HUES64 (cell line): ENCODE data around the gene HYDIN.
"Not testable (repeated sequence)": the region's sequence is repeated elsewhere in the genome, so short reads cannot be mapped to it uniquely, and the experiment has no call there.

ENCODE experiments used
- H3K27ac ChIP-seq: 2 replicates; pipeline ENCODE4 v1.7.0; 2013; ENCODE audit warnings: low read depth, low read length, inconsistent platforms
- H3K27me3 ChIP-seq: 2 replicates; pipeline ENCODE4 v1.6.1; 2013; ENCODE audit warnings: mild to moderate bottlenecking, low read length; ENCODE audit not compliant: insufficient read depth
- H3K36me3 ChIP-seq: 2 replicates; pipeline ENCODE4 v1.6.1; 2013; ENCODE audit warnings: mild to moderate bottlenecking, low read length; ENCODE audit not compliant: insufficient read depth
- H3K4me1 ChIP-seq: 2 replicates; pipeline ENCODE4 v1.6.1; 2013; ENCODE audit warnings: mild to moderate bottlenecking, low read length, moderate library complexity; ENCODE audit not compliant: insufficient read depth
- H3K4me3 ChIP-seq: 2 replicates; pipeline ENCODE4 v1.5.1; 2013; ENCODE audit warnings: mild to moderate bottlenecking, low read length, moderate library complexity
- H3K9ac ChIP-seq: 2 replicates; pipeline ENCODE4 v1.6.1; 2013; ENCODE audit warnings: mild to moderate bottlenecking, low read depth, low read length
- H3K9me3 ChIP-seq: 2 replicates; pipeline ENCODE4 v1.6.1; 2013; ENCODE audit warnings: low read depth, low read length; ENCODE audit not compliant: insufficient read depth
- WGBS: fragments of 150-250, 120-280 bp; methylation state at CpG from one replicate; pipeline ENCODE4 v1.1.7; 2013; ENCODE audit warnings: missing lambda C conversion rate; 5-methylcytosine and 5-hydroxymethylcytosine counted together

HYDIN gene

DNA sequence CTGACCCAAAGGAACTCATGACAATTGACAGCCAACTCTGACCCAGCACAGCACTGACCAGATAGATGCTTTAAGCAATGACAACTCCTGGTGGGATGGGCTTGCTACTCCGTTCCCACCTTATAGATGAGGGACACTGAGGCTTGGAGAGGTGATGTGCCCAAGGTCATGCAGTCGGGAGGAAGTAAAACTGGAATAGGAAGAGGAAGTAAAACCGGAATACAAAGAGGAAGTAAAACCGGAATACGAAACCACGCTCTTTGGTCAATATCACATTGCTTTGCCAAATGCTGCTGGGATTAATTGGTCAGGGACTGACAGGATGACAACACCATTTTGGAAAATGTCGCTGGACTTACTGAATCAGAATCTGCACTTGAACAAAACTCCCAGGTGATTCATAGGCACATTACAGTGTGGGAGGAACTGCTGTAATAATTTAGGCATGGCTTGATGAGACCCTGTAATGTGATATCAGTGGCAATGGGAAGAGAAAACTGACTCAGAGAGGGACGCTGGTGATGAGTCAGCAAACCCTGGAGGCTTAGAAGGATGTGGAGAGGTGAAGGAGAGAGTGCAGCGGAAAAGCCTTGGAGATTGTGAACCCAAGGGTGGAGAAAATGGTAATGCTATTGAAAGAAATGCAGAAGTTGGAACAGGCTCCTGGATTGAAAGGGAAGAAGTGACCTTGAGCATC lies 243.4 kb downstream of the HYDIN start:
- not testable (repeated sequence) for H3K4me1 ChIP-seq, H3K27me3 ChIP-seq, H3K9me3 ChIP-seq, H3K4me3 ChIP-seq, H3K9ac ChIP-seq, H3K36me3 ChIP-seq, H3K27ac ChIP-seq
- 80% methylated on average over 5 of the region's 9 CpGs for WGBS

GRCh38 chr16:70984675-70985074 lies 245.8 kb downstream of the HYDIN start:
- H3K27ac ChIP-seq, H3K9me3 ChIP-seq, H3K4me3 ChIP-seq, H3K36me3 ChIP-seq, H3K4me1 ChIP-seq, H3K9ac ChIP-seq, H3K27me3 ChIP-seq: not testable (repeated sequence)
- WGBS = 36% methylated on average over 3 of the region's 6 CpGs

DNA sequence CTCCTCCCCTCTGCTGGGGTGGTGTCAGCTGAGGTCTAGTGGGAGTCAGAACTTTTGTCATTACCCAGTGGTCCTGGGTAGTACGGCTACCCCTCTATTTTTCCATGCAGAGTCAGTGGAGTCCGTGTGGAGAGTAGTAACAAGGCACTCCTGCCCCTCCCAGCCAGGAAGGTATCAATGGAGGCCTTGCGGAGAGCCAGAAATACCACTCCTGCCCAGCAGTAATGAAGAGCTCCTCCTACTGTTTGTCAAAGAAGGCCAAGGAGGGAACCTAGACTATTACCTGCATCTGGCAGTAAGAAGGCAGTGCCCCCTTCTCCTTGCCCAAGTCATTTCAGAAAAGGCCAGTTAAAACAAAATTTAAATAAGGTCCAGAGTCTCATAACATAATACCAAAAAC lies 262.2 kb downstream of the HYDIN start:
- not testable (repeated sequence) for H3K27ac ChIP-seq, H3K4me3 ChIP-seq, H3K4me1 ChIP-seq, H3K9me3 ChIP-seq, H3K9ac ChIP-seq, H3K27me3 ChIP-seq, H3K36me3 ChIP-seq
- no CpG with 5 or more reads among the region's 3 CpGs for WGBS

- H3K36me3 ChIP-seq, H3K4me3 ChIP-seq, H3K9ac ChIP-seq, H3K27ac ChIP-seq, H3K27me3 ChIP-seq, H3K4me1 ChIP-seq, H3K9me3 ChIP-seq: not testable (repeated sequence)
- no CpG with 5 or more reads among the region's 3 CpGs for WGBS
These were observed 270.4 kb downstream of the HYDIN start for GRCh38 chr16:70960169-70960568.

DNA sequence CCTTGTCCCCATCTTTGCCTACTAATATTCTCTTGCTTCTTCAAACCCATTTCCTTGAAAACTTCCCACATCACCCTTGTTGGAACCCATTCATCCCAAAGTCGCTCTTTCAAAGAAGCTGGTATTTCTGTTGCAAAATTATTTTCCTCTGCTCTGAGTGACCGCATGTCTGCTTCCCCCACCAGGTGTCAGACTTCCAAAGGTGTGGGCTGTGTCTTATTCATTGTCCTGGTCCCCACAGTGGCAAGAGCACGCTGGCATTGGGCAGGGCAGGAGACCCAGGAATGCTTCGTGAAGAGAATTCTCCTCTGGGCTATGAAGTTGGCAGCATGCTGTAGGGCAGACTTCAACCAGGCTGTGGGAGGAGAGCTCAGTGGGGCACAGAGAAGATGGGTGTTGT lies 275.6 kb downstream of the HYDIN start:
- WGBS = 85% methylated on average over 2 of the region's 4 CpGs
- not testable (repeated sequence) for H3K27me3 ChIP-seq, H3K27ac ChIP-seq

DNA sequence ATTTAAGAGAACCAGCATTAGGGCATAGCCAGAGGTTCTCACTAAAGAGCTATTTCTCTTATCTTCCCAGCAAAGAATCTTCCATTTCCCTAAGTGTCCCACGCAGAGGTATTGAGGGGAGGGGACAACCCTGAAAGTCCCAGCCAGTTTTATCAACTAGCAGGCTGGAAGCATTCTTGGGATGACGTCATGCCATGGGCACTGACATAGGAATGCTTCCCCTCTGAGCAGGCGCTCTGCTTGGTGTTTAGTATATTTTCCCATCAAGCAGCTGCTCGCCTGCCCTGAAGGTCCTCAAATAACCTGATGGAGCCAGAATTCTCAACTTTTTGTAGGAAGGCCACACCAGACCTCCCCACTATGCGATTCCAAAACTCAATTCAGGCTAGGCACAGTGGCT lies 276.7 kb downstream of the HYDIN start:
- not testable (repeated sequence) for H3K4me1 ChIP-seq, H3K27me3 ChIP-seq, H3K9ac ChIP-seq, H3K4me3 ChIP-seq, H3K9me3 ChIP-seq, H3K36me3 ChIP-seq, H3K27ac ChIP-seq
- no CpG with 5 or more reads among the region's 5 CpGs for WGBS

More for the DNA sequence above, 275.6 kb downstream of the HYDIN start:
- not testable (repeated sequence) for H3K4me3 ChIP-seq, H3K9ac ChIP-seq, H3K36me3 ChIP-seq, H3K4me1 ChIP-seq, H3K9me3 ChIP-seq

GRCh38 chr16:70943551-70943950 lies 287.0 kb downstream of the HYDIN start:
- H3K27me3 ChIP-seq, H3K9me3 ChIP-seq, H3K36me3 ChIP-seq, H3K27ac ChIP-seq, H3K9ac ChIP-seq, H3K4me1 ChIP-seq, H3K4me3 ChIP-seq: not testable (repeated sequence)
- whole genome bisulfite sequencing = 95% methylated on average over 14 of the region's 15 CpGs

DNA sequence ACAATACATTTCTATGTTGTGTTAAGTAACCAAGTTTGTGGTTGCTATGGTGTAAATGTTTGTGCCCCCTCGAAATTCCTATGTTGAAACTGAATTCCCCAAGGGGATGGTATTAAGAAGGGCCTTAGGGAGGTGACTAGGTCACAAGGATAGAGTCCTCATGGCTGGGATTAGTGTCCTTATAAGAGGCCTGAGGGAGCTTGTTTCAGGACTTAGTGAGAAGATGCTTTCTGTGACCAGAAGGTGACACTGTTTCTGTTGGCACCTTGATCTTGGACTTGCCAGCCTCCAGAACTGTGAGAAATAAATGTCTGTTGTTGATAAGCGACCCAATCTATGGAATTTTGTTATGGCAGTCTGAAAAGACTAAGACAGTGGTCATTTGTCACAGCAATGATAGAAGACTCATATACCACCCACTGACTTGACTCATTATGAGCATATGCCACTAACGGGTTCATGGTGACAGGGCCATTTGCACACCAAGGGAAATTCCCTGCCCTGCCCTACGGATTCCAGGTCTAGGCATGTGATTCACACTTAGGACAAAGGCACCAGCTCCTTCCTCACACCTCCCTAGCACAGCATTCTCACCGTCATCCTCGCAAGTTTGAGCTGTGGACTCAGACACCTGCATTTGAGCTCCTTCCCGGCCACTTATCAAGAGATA lies 290.7 kb downstream of the HYDIN start:
- H3K27ac ChIP-seq, H3K4me1 ChIP-seq, H3K9ac ChIP-seq, H3K36me3 ChIP-seq, H3K9me3 ChIP-seq, H3K4me3 ChIP-seq, H3K27me3 ChIP-seq: not testable (repeated sequence)
- 33% methylated on average over 1 of the region's 7 CpGs for WGBS

GRCh38 chr16:70936781-70937525 lies 293.6 kb downstream of the HYDIN start:
- not testable (repeated sequence) for H3K9me3 ChIP-seq, H3K27me3 ChIP-seq, H3K36me3 ChIP-seq, H3K9ac ChIP-seq, H3K4me3 ChIP-seq, H3K27ac ChIP-seq, H3K4me1 ChIP-seq
- WGBS = 89% methylated on average over 5 of the region's 12 CpGs

DNA sequence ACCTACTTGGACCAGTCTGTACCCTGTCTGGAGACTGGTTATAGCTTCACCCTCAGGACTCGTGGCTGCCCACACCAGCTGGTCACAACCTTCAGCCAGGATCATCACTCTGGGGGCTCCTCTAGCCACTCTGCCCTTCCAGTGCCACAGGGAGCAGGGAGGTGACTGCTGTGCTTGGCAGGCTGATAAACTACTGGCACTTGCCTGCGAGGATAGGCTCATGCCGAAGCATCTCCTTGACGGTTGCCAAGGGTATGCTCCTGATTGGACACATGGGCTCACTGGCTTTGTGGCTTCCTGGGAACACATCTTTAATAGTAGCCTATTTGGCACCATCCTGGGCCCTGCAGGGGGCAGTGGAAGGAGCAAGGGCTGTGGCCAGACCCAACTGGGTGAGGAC lies 295.2 kb downstream of the HYDIN start:
- not testable (repeated sequence) for H3K4me3 ChIP-seq, H3K27ac ChIP-seq, H3K9ac ChIP-seq, H3K36me3 ChIP-seq, H3K4me1 ChIP-seq, H3K27me3 ChIP-seq, H3K9me3 ChIP-seq
- WGBS = no CpG with 5 or more reads among the region's 4 CpGs

GRCh38 chr16:70933746-70934145 lies 296.8 kb downstream of the HYDIN start:
- not testable (repeated sequence) for H3K27me3 ChIP-seq, H3K9me3 ChIP-seq, H3K9ac ChIP-seq, H3K4me3 ChIP-seq, H3K27ac ChIP-seq, H3K4me1 ChIP-seq, H3K36me3 ChIP-seq
- 74% methylated on average over 7 of the region's 8 CpGs for WGBS
